DOHH2 (cell line): ENCODE results near the gene PPP1R13B.

Experiments used
- EZH2phosphoT487 ChIP-seq: fragments of 200-600 bp; sonication (generic); IDR thresholded peaks from 2 replicates; pipeline ENCODE4 v1.6.1; 2017; ENCODE audit warnings: borderline replicate concordance, mild to moderate bottlenecking, antibody characterized with exemption, low read length, moderate library complexity, mixed read lengths
- TF ChIP-seq, protein P1 (sequence below): fragments of 200-600 bp; sonication (generic); IDR thresholded peaks from one replicate; pipeline ENCODE4 v1.5.1; 2014; ENCODE audit warnings: antibody characterized with exemption, mild to moderate bottlenecking, low read depth, low read length; ENCODE audit not compliant: poor library complexity, severe bottlenecking

DNA sequence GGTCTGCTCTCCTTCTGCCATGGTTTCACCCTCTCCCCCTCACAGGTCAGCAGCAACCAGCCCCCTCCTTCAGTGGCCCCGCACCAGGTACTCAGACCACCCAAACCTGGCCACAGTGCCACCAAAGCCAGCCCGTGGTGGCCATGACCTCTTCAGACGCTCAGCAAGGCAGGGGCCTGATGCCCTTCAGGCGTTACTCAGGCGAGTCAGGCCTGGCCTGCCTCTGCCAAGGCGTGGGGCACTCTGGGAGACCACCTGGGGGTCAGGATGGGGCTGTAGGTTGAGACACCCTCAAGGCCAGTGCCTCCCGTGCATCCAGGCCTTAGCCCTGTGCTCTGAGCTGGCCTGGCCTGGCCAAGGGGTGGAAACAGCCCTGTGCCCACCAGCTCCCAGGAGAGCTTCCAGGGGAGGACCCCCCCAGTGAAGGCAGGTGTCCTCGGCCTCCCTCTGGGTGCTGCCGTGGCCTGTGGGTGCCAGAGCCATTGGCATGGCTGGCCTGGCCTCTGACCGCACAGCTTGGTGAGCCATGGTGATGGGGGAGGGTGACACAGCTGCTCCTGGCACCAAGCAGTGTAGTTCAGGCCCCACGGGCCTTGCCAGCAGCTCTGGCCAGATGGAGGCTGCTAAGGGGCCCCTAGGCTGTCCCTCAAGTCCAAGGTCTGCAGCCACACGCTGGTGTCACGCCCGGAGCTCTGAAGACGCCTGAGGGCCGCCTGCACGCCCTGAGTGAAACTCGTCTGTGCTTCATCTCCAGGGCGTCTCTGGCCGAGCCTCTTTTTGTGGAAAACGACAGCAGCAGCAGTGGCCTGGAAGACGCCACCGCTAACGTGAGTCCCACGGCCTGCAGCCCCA lies 147.2 kb downstream of the PPP1R13B start:
- TF ChIP-seq, protein P1, sequence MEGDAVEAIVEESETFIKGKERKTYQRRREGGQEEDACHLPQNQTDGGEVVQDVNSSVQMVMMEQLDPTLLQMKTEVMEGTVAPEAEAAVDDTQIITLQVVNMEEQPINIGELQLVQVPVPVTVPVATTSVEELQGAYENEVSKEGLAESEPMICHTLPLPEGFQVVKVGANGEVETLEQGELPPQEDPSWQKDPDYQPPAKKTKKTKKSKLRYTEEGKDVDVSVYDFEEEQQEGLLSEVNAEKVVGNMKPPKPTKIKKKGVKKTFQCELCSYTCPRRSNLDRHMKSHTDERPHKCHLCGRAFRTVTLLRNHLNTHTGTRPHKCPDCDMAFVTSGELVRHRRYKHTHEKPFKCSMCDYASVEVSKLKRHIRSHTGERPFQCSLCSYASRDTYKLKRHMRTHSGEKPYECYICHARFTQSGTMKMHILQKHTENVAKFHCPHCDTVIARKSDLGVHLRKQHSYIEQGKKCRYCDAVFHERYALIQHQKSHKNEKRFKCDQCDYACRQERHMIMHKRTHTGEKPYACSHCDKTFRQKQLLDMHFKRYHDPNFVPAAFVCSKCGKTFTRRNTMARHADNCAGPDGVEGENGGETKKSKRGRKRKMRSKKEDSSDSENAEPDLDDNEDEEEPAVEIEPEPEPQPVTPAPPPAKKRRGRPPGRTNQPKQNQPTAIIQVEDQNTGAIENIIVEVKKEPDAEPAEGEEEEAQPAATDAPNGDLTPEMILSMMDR, result no peak
- no peak for TF ChIP-seq EZH2phosphoT487
